GM21528 (cell line): ENCODE measurements around the gene TXNRD1.

ENCODE experiments used
- ATAC-seq: cut with Tn5 transposase; IDR thresholded peaks from one replicate; pipeline ENCODE4 v1.9.1; 2021; ENCODE audit warnings: mild to moderate bottlenecking, moderate library complexity; ENCODE audit not compliant: unreplicated experiment, low FRiP score

TXNRD1 gene

DNA sequence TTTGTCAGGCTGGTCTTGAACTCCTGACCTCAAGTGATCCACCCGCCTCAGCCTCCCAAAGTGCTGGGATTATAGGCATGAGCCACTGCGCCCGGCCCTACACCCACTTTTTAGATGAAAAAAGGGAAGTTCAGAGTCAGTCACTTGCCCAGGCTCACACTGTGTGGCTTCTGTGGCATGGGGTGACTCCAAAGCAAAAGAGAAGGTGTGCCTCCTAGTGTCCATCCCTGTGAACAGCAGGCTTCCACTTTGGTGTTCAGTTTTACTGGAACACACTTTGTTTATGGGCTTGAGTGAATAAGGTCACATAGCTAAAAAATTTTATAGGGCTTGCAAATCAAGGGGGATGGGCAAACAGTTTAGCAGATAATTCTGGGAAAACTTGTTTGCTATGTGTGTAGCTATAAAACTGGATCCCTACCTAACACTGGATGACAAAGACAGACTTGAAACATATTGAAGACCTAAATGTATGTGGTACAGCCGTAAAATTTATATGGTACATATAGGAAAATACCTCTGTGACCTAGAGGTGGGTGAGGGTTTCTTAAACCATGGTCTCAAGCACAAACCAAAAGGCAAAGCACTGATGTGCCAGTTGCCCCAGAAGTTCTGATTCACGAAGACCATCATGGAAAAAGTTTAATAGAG is 142.9 kb downstream of the TXNRD1 start:
- no peak for ATAC-seq

DNA sequence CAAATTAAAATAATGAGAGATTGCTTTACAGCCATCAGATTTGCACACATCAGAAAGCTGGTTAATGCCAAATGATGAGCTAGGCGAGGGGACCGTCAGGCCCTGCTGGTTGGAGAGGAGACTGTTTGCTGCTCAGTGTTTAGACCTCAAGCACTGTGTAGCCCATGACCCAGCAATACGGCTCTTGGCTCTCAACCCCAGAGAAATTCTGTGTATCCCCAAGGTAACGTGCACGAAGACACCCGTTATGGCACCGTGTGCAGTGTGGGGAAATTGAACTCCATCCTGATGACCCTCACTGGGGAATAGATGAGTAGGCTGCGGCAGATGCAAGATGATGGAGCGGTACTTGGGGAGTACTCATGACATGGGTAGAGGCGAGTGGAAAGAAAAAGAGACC is 143.6 kb downstream of the TXNRD1 start:
- no peak for ATAC-seq

DNA sequence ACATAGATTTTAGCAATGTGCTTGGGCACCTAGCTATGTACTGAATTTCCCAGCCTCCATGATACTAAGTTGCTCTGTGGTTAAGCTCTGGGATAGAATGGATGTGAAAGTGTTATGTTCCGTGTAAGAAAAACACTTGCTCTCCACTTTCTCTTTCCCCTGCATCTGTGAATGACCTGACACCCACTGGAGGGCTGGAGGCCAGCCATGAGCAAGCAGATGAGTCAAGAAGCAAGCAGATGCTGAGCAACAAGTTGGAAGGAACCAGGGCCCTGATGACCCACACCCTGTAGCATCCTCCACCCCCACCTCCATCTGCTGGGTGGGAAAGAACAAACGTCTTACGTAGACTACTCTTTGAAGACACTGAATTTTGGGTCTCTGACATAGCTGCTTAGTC is 144.6 kb downstream of the TXNRD1 start:
- ATAC-seq, result no peak

- ATAC-seq, result no peak
Observed at GRCh38 chr12:104360983-104361707, 145.6 kb downstream of the TXNRD1 start.

DNA sequence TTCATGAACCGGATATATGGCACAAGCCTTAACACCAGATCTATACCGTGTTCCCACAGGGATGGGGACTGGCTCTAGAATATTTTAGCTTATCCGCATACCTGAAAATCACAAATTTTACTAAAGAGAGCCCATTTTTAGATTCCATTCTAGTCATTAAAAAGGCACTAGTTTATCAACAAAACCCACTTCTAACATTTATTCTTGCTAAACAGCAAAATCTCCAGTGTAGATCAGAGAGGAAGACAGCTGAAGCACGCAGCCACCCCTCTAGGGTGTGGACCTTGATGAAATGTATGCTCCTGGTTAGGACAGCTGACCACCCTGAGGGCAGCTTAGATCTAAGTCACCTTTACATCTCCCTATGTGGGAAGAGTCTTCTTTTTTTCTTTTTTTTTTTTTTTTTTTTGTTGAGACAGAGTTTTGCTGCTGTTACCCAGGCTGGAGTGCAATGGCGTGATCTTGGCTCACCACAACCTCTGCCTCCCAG is 150.4 kb downstream of the TXNRD1 start:
- no peak for ATAC-seq

GRCh38 chr12:104369708-104370107 is 154.1 kb downstream of the TXNRD1 start:
- no peak for ATAC-seq

DNA sequence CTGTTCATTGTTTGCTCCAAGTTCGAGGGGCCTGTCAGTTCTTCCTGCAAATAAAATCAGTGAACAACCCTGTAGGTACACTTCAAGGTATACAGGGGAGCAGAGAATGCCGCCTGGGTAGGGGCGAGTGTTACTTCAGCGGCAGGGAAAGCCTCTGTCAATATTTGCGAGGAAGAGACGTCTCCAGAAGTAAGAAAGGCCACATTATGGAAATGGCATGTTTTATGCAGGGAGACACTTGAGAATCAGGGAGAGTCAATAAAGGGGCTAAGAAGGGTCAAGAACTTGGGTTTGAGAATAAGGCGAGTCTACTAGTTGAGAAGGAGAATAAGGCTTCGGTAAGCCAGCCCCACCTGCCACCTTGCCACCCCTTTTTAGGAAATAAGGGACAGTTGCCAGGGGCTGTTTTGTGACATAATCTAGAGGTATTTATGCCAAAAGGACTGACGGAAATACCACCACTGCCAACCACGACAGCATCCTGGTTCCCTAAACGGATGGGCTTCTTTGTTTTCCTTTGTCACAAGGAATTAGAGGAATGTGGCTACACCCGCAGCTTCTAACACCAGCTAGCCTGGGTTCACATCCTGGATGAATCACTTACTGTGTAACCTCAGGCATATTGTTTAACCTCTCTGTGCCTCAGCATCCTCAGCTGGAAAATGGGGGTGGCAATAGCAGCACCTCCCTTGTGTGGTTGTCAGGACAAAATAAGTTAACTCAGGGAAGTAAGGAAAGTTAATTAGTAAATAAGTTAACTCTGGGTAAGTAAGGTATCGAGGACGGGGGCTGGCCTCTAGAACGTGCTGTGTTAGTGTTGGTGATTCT is 155.7 kb downstream of the TXNRD1 start:
- no peak for ATAC-seq

DNA sequence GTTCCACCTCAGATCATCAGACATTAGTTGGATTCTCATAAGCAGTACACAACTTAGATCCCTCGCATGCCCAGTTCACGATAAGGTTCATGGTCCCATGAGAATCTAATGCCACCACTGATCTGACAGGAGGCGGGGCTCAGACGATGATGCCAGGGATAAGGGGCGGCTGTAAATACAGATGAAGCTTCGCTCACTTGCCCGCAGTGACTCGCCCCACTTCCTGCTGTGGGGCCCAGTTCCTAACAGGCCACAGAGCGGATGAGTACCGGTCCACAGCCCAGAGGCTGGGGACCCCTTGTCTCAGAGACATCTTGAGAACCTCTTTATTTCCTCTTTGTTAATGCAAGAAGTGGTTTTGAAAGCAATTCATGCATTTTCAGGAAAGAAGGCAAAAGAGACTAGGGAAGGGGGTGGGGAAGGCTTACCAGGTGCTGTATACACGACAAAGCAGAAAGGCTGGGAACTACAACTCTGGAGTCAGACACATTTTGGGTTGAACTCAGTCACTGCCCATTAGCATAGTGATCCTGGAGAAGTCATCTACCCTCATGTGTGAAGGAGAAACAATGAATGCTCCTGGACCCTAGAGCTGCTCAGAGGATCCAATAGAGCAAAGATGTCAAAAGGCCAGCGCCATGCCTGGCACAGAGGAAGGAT is 156.6 kb downstream of the TXNRD1 start:
- no peak for ATAC-seq

GRCh38 chr12:104372721-104373335 is 157.2 kb downstream of the TXNRD1 start:
- ATAC-seq, result no peak

- ATAC-seq, result no peak
Observed at GRCh38 chr12:104374071-104374470, 158.5 kb downstream of the TXNRD1 start.

DNA sequence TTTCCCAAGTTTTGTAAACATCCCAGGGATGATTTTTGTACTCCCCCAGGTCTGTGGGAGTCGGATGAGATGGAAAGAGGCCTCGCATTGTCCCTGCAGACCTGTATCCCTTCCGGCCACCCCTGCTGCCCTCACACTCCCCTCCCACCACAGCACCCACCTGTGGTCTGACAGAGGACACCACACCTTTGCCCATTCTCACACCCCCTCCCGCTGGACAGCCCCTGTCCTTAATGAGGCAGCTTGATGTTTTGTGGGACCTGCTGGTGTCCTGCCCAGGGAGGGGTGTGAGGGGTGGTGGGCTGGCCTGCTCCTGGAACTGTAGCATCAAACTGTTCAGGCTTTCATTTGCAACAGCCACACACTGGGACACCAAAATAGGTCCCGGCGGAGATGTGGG is 159.2 kb downstream of the TXNRD1 start:
- ATAC-seq, result no peak

- no peak for ATAC-seq
Observed at GRCh38 chr12:104375775-104376174, 160.2 kb downstream of the TXNRD1 start.

GRCh38 chr12:104376650-104377513 is 161.3 kb downstream of the TXNRD1 start:
- ATAC-seq, result no peak

DNA sequence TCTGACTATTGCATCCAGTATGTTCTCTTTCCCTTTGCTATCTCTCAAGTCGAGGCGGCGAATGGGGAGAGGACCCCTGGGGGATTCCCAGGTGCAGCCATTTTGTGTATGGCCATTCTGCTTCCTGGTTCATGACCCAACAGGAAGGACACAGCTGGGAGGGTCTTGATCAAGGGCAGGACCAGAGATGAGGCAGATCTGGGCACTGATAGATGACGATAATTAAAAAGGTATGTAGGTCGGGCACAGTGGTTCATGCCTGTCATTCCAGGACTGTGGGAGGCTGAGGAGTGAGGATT is 161.9 kb downstream of the TXNRD1 start:
- ATAC-seq, result no peak

DNA sequence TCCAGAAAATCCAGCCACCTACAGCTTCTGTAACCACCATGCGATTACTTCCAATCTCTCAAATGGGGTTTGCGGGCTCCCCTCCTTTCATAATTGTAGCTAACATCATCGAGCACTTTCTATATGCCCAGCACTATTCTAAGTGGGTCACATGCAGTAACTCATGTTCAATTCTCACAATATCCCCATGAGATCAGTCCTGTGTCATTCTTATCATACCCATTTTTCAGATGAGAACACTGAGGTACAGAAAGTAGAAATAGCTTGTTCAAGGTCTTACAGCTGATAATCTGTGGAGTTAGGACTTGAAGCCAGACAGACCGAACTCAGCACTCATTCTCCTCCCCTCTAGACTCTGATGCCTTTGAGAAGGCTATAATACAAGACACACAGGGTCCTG is 162.8 kb downstream of the TXNRD1 start:
- no peak for ATAC-seq

- ATAC-seq, result no peak
Observed at GRCh38 chr12:104381341-104381730, 165.8 kb downstream of the TXNRD1 start.

- no peak for ATAC-seq
Observed at GRCh38 chr12:104381731-104382480, 166.3 kb downstream of the TXNRD1 start.

- no peak for ATAC-seq
Observed at GRCh38 chr12:104384141-104384880, 168.7 kb downstream of the TXNRD1 start.
